ENCODE measurements around the gene RPE65. TPM values are rescaled to one million over a fixed set of nuclear protein-coding genes. Genes with fewer than 3 reads are reported as not detected.

RPE65 gene
- total RNA-seq (not detected), polyA plus RNA-seq (not detected)
- long read RNA-seq, donor 1: 0 reads
- long read RNA-seq, donor 2: 0 reads
- long read RNA-seq, donor 3: 0 reads

GRCh38 chr1:68449901-68450300, at the start of gene RPE65:
Gene RPE65, minus strand, starts transcription at chr1:68449954. Its CDS starts 49 bp downstream, at chr1:68449905.
- DNase-seq (no peak), ATAC-seq (no peak)
- TF ChIP-seq POLR2A (IDR thresholded peaks at IDR 0.05) (no peak), CTCF (IDR thresholded peaks at IDR 0.05) (no peak)
- Histone ChIP-seq H3K9me3 (no peaks in the 10 kb centered on the region), H3K27me3 (no peaks in the 10 kb centered on the region), H3K4me3 (no peak within 1 kb of the TSS), H3K36me3 (no peaks in the 10 kb centered on the region), H3K27ac (no peak within 1 kb of the TSS), H3K4me1 (no peaks in the 10 kb centered on the region)
- intact Hi-C loops (cut with DNase I): loop anchor here in 2 of 10 donors (10.0 kb wide), 1 partner anchor 335 kb away; no protein-coding TSS in a partner anchor
- 17 to 45% (median 29%) methylated on average over 1 of the region's 1 CpG for WGBS, 4 donors

- TF ChIP-seq POLR2A (IDR thresholded peaks at IDR 0.05): no peak
- no peak for TF ChIP-seq CTCF (IDR thresholded peaks at IDR 0.05)
- no peaks in the 10 kb centered on the region for H3K27me3 ChIP-seq
- WGBS, 4 donors: 6 to 11% (median 9%) methylated on average over 3 of the region's 3 CpGs
- H3K4me1 ChIP-seq: peaks cover 4 to 17% (median 11%) of the 10 kb centered on the region in 12 donors
- intact Hi-C loops (cut with DNase I): no loop called here
- no peaks in the 10 kb centered on the region for H3K9me3 ChIP-seq
- H3K4me3 ChIP-seq: peak overlapping the region in 11 of 12 donors; percentile 45 to 77 (median 64)
- no peaks in the 10 kb centered on the region for H3K36me3 ChIP-seq
- DNase-seq (no peak), ATAC-seq (peak in 1 of 4 donors; percentile 3)
- H3K27ac ChIP-seq: peak overlapping the region in 1 of 12 donors; percentile 19
Measured at GRCh38 chr1:68497358-68497698, 47.6 kb upstream of the RPE65 start.

GRCh38 chr1:68496680-68497357, 47.1 kb upstream of the RPE65 start, which contains the start of gene DEPDC1:
Gene DEPDC1, minus strand, starts transcription at chr1:68497082. Its CDS starts 83 bp downstream, at chr1:68496999.
- Histone ChIP-seq H3K27ac (peak within 1 kb of the TSS in 1 of 12 donors; percentile 19), H3K27me3 (no peaks in the 10 kb centered on the region), H3K4me3 (peak within 1 kb of the TSS; percentile 45 to 77 (median 64)), H3K36me3 (no peaks in the 10 kb centered on the region), H3K9me3 (no peaks in the 10 kb centered on the region), H3K4me1 (peaks cover 4 to 17% (median 11%) of the 10 kb centered on the region in 12 donors)
- peak; percentile 93 to 97 (median 95) for DNase-seq
- TF ChIP-seq CTCF (IDR thresholded peaks at IDR 0.05) (no peak), POLR2A (IDR thresholded peaks at IDR 0.05) (no peak)
- peak; percentile 100 for ATAC-seq
- 0 to 2% (median 1%) methylated on average over 35 to 64 of the region's 64 CpGs for WGBS, 4 donors
- intact Hi-C loops (cut with DNase I): no loop called here

GRCh38 chr1:68495968-68496679, 46.4 kb upstream of the RPE65 start:
- H3K36me3 ChIP-seq: no peaks in the 10 kb centered on the region
- no peak for DNase-seq
- intact Hi-C loops (cut with DNase I): no loop called here
- H3K27ac ChIP-seq: no peak overlapping the region
- TF ChIP-seq POLR2A (IDR thresholded peaks at IDR 0.05): no peak
- no peaks in the 10 kb centered on the region for H3K27me3 ChIP-seq
- H3K4me1 ChIP-seq: peaks cover 4 to 17% (median 11%) of the 10 kb centered on the region in 12 donors
- peak overlapping the region; percentile 45 to 77 (median 64) for H3K4me3 ChIP-seq
- 8 to 14% (median 9%) methylated on average over 15 to 21 of the region's 21 CpGs for WGBS, 4 donors
- no peaks in the 10 kb centered on the region for H3K9me3 ChIP-seq
- no peak for ATAC-seq
